ENCODE data around the gene SORCS1.

- TF ChIP-seq CTCF (IDR thresholded peaks at IDR 0.05) (no peak), ZFX (IDR thresholded peaks at IDR 0.05; ENCODE audit: borderline replicate concordance) (no peak)
Observed at GRCh38 chr10:107129000-107129399, 35.5 kb downstream of the SORCS1 start.
